Stimulated activated CD4-positive, alpha-beta T cell treated with anti-CD3 and anti-CD28 coated beads, Interleukin-15, amount 100 ng/mL, for 24 hours (primary cell): ENCODE measurements around the gene TRIM28.
"Not testable (repeated sequence)": the region's sequence is repeated elsewhere in the genome, so short reads cannot be mapped to it uniquely, and the experiment has no call there.

Experiments used
- DNase-seq: peaks from one replicate; pipeline ENCODE4 v3.0.0-alpha.2; 2020

Gene TRIM28

GRCh38 chr19:58562122-58563033, 18.5 kb downstream of the TRIM28 start:
- peak; percentile 65 for DNase-seq

GRCh38 chr19:58563034-58563573, 19.2 kb downstream of the TRIM28 start:
- peak; percentile 60 for DNase-seq

GRCh38 chr19:58563823-58564222, 20.0 kb downstream of the TRIM28 start:
- no peak for DNase-seq

GRCh38 chr19:58566989-58567388, 23.1 kb downstream of the TRIM28 start:
- no peak for DNase-seq

GRCh38 chr19:58568453-58569130, 24.7 kb downstream of the TRIM28 start:
- DNase-seq: no peak

- no peak for DNase-seq
Measured at GRCh38 chr19:58569191-58569942, 25.5 kb downstream of the TRIM28 start.

- no peak for DNase-seq
Measured at GRCh38 chr19:58569943-58570670, 26.2 kb downstream of the TRIM28 start.

- DNase-seq: no peak
Measured at GRCh38 chr19:58570770-58571574, 27.1 kb downstream of the TRIM28 start.

- DNase-seq: no peak
Measured at GRCh38 chr19:58571575-58571947, 27.7 kb downstream of the TRIM28 start.

GRCh38 chr19:58572026-58572817, 28.4 kb downstream of the TRIM28 start:
- DNase-seq: no peak

GRCh38 chr19:58572818-58573657, 29.2 kb downstream of the TRIM28 start, which contains the start of gene MZF1:
Gene MZF1 (minus strand): TSS chr19:58573335. CDS start chr19:58571389, 1,946 bp downstream.
- DNase-seq: peak; percentile 100

GRCh38 chr19:58573658-58574164, 29.8 kb downstream of the TRIM28 start:
- no peak for DNase-seq

GRCh38 chr19:58575183-58576041, 31.5 kb downstream of the TRIM28 start:
- peak; percentile 89 for DNase-seq

- not testable (repeated sequence) for DNase-seq
Measured at GRCh38 chr19:58577581-58577980, 33.7 kb downstream of the TRIM28 start.

- DNase-seq: peak; percentile 38
Measured at GRCh38 chr19:58578012-58578925, 34.4 kb downstream of the TRIM28 start.

- no peak for DNase-seq
Measured at GRCh38 chr19:58579473-58580142, 35.7 kb downstream of the TRIM28 start.
